H1 (cell line): ENCODE data around the gene FAU. TPM values are rescaled to one million over a fixed set of nuclear protein-coding genes. Genes with fewer than 3 reads are reported as not detected.

ENCODE experiments used
- CTCF ChIA-PET: fragments of 300-600 bp; sonication (Branson Sonifier 250); formaldehyde crosslinking; loops from one replicate; lab custom pipeline; 2021; ENCODE audit not compliant: partially characterized antibody; lab: Charles Lee
- POLR2A ChIA-PET: fragments of 300-600 bp; sonication (Branson Sonifier 250); formaldehyde crosslinking; loops from one replicate; lab custom pipeline; 2021; ENCODE audit warnings: inconsistent platforms; ENCODE audit not compliant: partially characterized antibody; lab: Charles Lee
- DNase-seq, 2 experiments: peaks; one replicate each; pipeline versions ENCODE4 v3.0.0 to v3.0.0-alpha.2; 2010 to 2022; ENCODE audit warnings: low spot score in 2 of 2, low read depth in 1 of 2, mixed read lengths in 1 of 2
- FAIRE-seq: peaks from 2 replicates; lab custom pipeline; 2011; peaks lifted over from hg19 to GRCh38; lab: Jason Lieb, UNC
- H2AFZ ChIP-seq: 2 replicates; pipeline ENCODE4 v1.8.1; 2012; ENCODE audit warnings: low read length, inconsistent platforms
- H2AK5ac ChIP-seq: 2 replicates; pipeline ENCODE4 v1.6.1; 2013; ENCODE audit warnings: low read depth, low read length
- H2BK120ac ChIP-seq: replicated peaks from 2 replicates; pipeline ENCODE3; 2013; ENCODE audit warnings: low read depth, low read length, inconsistent platforms
- H2BK12ac ChIP-seq: 2 replicates; pipeline ENCODE4 v1.6.1; 2013; ENCODE audit warnings: low read depth, low read length
- H2BK15ac ChIP-seq: 2 replicates; pipeline ENCODE4 v1.6.1; 2013; ENCODE audit warnings: low read length
- H2BK20ac ChIP-seq: 2 replicates; pipeline ENCODE4 v1.6.1; 2013; ENCODE audit warnings: low read length
- H2BK5ac ChIP-seq: 2 replicates; pipeline ENCODE4 v1.6.1; 2013; ENCODE audit warnings: low read depth, low read length
- H3K14ac ChIP-seq: 2 replicates; pipeline ENCODE4 v1.6.1; 2013; ENCODE audit warnings: inconsistent platforms; ENCODE audit not compliant: insufficient read length
- H3K18ac ChIP-seq: 2 replicates; pipeline ENCODE4 v1.6.1; 2013; ENCODE audit warnings: low read length; ENCODE audit errors: extremely low read depth
- H3K23ac ChIP-seq: 2 replicates; pipeline ENCODE4 v1.6.1; 2013; ENCODE audit warnings: inconsistent platforms; ENCODE audit not compliant: insufficient read length
- H3K23me2 ChIP-seq: 2 replicates; pipeline ENCODE4 v1.6.1; 2013; ENCODE audit warnings: low read depth, low read length
- H3K27ac ChIP-seq: 2 replicates; pipeline ENCODE4 v1.6.1; 2011; ENCODE audit warnings: low read depth, low read length, inconsistent platforms
- H3K27me3 ChIP-seq, 4 experiments: replicated peaks in 1 of 4; 1 replicate in 1 of 4; 2 replicates in 3 of 4; pipeline versions ENCODE4 v1.6.1 to v1.8.1; 2011 to 2013; ENCODE audit warnings: low read length in 3 of 4, mild to moderate bottlenecking in 3 of 4, inconsistent platforms in 2 of 4, mixed read lengths in 2 of 4, moderate library complexity in 1 of 4; ENCODE audit not compliant: control insufficient read depth in 3 of 4, insufficient read depth in 3 of 4; ENCODE audit errors: extremely low read depth in 1 of 4
- H3K36me3 ChIP-seq, 4 experiments: 2 replicates each; pipeline versions ENCODE4 v1.6.1 to v1.8.1; 2011 to 2013; ENCODE audit warnings: mild to moderate bottlenecking in 4 of 4, low read length in 3 of 4, moderate library complexity in 2 of 4, control low read depth in 1 of 4, inconsistent platforms in 1 of 4; ENCODE audit not compliant: insufficient read depth in 4 of 4, control insufficient read depth in 2 of 4
- H3K4ac ChIP-seq: replicated peaks from 2 replicates; pipeline ENCODE3; 2013; ENCODE audit warnings: low read length, low read depth, mixed read lengths, inconsistent platforms; ENCODE audit not compliant: insufficient read length
- H3K4me1 ChIP-seq, 4 experiments: replicated peaks in 1 of 4; 1 replicate in 1 of 4; 2 replicates in 3 of 4; pipeline versions ENCODE4 v1.6.1 to v1.8.1; 2011 to 2013; ENCODE audit warnings: low read length in 3 of 4, inconsistent platforms in 2 of 4, mixed read lengths in 1 of 4; ENCODE audit not compliant: insufficient read depth in 4 of 4, control insufficient read depth in 3 of 4
- H3K4me2 ChIP-seq, 2 experiments: 2 replicates each; pipeline versions ENCODE4 v1.6.1 to v1.8.1; 2011 to 2013; ENCODE audit warnings: low read depth in 2 of 2, low read length in 2 of 2, control low read depth in 1 of 2, inconsistent platforms in 1 of 2, mild to moderate bottlenecking in 1 of 2; ENCODE audit not compliant: insufficient read depth in 1 of 2
- H3K4me3 ChIP-seq, 4 experiments: fragments of 200-600, 300-600 bp in 1 of 4; sonication (generic), shearing (Covaris generic), sonication (Bioruptor Twin) in 1 of 4; 2 replicates each; pipeline versions ENCODE4 v1.5.1 to v1.8.1; 2011 to 2016; ENCODE audit warnings: low read length in 4 of 4, low read depth in 3 of 4, control low read depth in 2 of 4, inconsistent platforms in 2 of 4, mild to moderate bottlenecking in 2 of 4, mixed read lengths in 1 of 4, moderate library complexity in 1 of 4; ENCODE audit not compliant: insufficient read depth in 2 of 4; ENCODE audit errors: extremely low read depth in 1 of 4
- H3K56ac ChIP-seq: replicated peaks from 2 replicates; pipeline ENCODE3; 2013; ENCODE audit warnings: low read depth, mild to moderate bottlenecking, mixed read lengths, low read length, inconsistent platforms; ENCODE audit not compliant: insufficient read length
- H3K79me1 ChIP-seq: 2 replicates; pipeline ENCODE4 v1.6.1; 2013; ENCODE audit warnings: low read depth, low read length, control low read depth
- H3K79me2 ChIP-seq, 2 experiments: 2 replicates each; pipeline versions ENCODE4 v1.6.1 to v1.8.1; 2012 to 2013; ENCODE audit warnings: low read length in 2 of 2, mild to moderate bottlenecking in 2 of 2, inconsistent platforms in 1 of 2; ENCODE audit not compliant: insufficient read depth in 2 of 2, control insufficient read depth in 1 of 2
- H3K9ac ChIP-seq, 4 experiments: replicated peaks in 1 of 4; 1 replicate in 1 of 4; 2 replicates in 3 of 4; pipeline versions ENCODE4 v1.6.1 to v1.8.1; 2011 to 2013; ENCODE audit warnings: low read depth in 3 of 4, low read length in 3 of 4, control low read depth in 2 of 4, mild to moderate bottlenecking in 2 of 4, moderate library complexity in 2 of 4, inconsistent platforms in 1 of 4; ENCODE audit errors: extremely low read depth in 1 of 4
- H3K9me3 ChIP-seq, 2 experiments: 2 replicates each; pipeline versions ENCODE4 v1.6.1 to v1.8.1; 2012 to 2013; ENCODE audit warnings: mild to moderate bottlenecking in 2 of 2, moderate library complexity in 2 of 2, control low read depth in 1 of 2, inconsistent platforms in 1 of 2, low read depth in 1 of 2, low read length in 1 of 2, mixed read lengths in 1 of 2; ENCODE audit not compliant: insufficient read depth in 2 of 2
- H4K20me1 ChIP-seq, 2 experiments: replicated peaks in 1 of 2; 2 replicates each; pipeline versions ENCODE3 to v1.8.1; 2011 to 2013; ENCODE audit warnings: inconsistent platforms in 2 of 2, low read length in 2 of 2, mild to moderate bottlenecking in 1 of 2; ENCODE audit not compliant: insufficient read depth in 2 of 2, control insufficient read depth in 1 of 2
- H4K5ac ChIP-seq: 2 replicates; pipeline ENCODE4 v1.6.1; 2013; ENCODE audit warnings: low read length, low read depth, mixed read lengths, inconsistent platforms; ENCODE audit not compliant: insufficient read length
- H4K8ac ChIP-seq: 2 replicates; pipeline ENCODE4 v1.8.0; 2013; ENCODE audit warnings: mild to moderate bottlenecking, moderate library complexity, low read length, inconsistent platforms; ENCODE audit not compliant: insufficient read depth; ENCODE audit errors: extremely low read depth
- H4K91ac ChIP-seq: replicated peaks from 2 replicates; pipeline ENCODE3; 2013; ENCODE audit warnings: low read length, mixed read lengths, inconsistent platforms; ENCODE audit not compliant: insufficient read length
- EGR1 ChIP-seq: IDR thresholded peaks from 2 replicates; pipeline ENCODE4 v1.6.1; 2011; ENCODE audit warnings: low read depth, low read length, borderline replicate concordance
- NRF1 ChIP-seq: IDR thresholded peaks from 2 replicates; pipeline ENCODE4 v1.6.1; 2011; ENCODE audit warnings: mild to moderate bottlenecking, low read depth, low read length, improper control_type of control experiment
- SP2 ChIP-seq: IDR thresholded peaks from 2 replicates; pipeline ENCODE4 v1.6.1; 2012; ENCODE audit warnings: mild to moderate bottlenecking, low read length, inconsistent platforms
- TEAD4 ChIP-seq: IDR thresholded peaks from 2 replicates; pipeline ENCODE4 v1.6.1; 2012; ENCODE audit warnings: low read depth, low read length, inconsistent platforms, mixed read lengths
- WGBS, 2 experiments: shearing (Covaris generic) in 1 of 2; methylation state at CpG; one replicate each; pipeline versions ENCODE4 v1.1.6 to v1.1.7; 2013 to 2015; ENCODE audit warnings: low lambda C conversion rate in 2 of 2, mixed read lengths in 2 of 2, inconsistent platforms in 1 of 2, low coverage in 1 of 2, missing lambda C conversion rate in 1 of 2; ENCODE audit not compliant: insufficient replicate concordance in 2 of 2, insufficient coverage in 1 of 2, insufficient read length in 1 of 2; ENCODE audit errors: extremely low coverage in 1 of 2, missing lambda C conversion rate in 1 of 2; 5-methylcytosine and 5-hydroxymethylcytosine counted together
- polyA plus RNA-seq, 7 experiments: library from polyadenylated mRNA; depleted of rRNA in 3 of 7; stranded (reverse) in 5 of 7; unstranded in 2 of 7; fragments of >200 nt in 5 of 7; fragments of 200-250 nt in 2 of 7; gene quantifications; 1 replicate in 5 of 7; 2 replicates in 1 of 7; 4 replicates in 1 of 7; pipeline versions ENCODE4 v1.2.1 to v1.2.3, GENCODE V29; 2011 to 2013; ENCODE audit warnings: missing spikeins in 2 of 7, mixed read lengths in 2 of 7
- total RNA-seq: library from RNA; stranded (reverse); fragmentation: NEBNext Ultra II Directional; extraction: Animal tissue kit (Norgen Biotek cat#: 25700); gene quantifications from 2 replicates; pipeline ENCODE4 v1.2.1, GENCODE V29; 2021

Gene FAU
- total and polyA plus RNA-seq, 2 of the 8 experiments (the other 6 are each of a cell fraction or from before 2014, with no cell fraction given): 826 to 896 TPM

DNA sequence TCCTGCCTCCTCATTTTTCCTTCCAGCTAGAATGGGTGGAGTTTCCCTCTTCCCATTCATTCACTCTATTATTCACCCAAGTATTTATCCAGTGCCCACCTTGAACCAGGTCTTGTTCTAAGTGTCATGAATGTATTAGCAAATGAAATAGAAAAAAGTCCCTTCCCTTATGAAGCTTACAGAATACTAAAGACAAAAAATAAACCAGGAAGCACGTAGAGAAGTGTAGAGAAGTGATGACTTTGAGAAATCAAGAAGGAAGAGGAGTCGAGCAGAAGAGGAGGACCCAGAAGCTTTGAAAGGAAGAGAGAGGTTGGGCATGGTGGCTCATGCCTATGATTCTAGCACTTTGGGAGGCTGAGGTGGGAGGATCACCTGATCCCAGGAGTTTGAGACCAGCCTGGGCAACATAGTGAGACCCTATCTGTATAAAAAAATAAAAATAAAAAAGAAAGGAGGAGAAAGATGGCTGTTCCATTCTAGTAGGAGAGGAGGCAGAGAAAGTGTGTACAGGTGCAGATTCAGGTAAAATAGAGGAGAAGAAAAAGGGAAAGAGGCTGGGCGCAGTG is 29.5 kb upstream of the FAU start:
- Histone ChIP-seq H3K4ac (no peak overlapping the region), H3K27ac (no peak overlapping the region), H4K20me1 (no peaks in the 10 kb centered on the region), H2AFZ (no peak overlapping the region), H3K9ac (no peak overlapping the region), H3K79me1 (no peaks in the 10 kb centered on the region), H4K5ac (no peak overlapping the region), H4K91ac (no peak overlapping the region), H3K36me3 (no peaks in the 10 kb centered on the region), H2BK5ac (no peak overlapping the region), H2AK5ac (no peak overlapping the region), H3K4me1 (no peaks in the 10 kb centered on the region), H3K14ac (no peak overlapping the region), H2BK12ac (no peak overlapping the region), H4K8ac (no peak overlapping the region), H2BK20ac (no peak overlapping the region), H3K4me3 (no peak overlapping the region), H3K79me2 (no peaks in the 10 kb centered on the region), H3K27me3 (no peaks in the 10 kb centered on the region), H3K56ac (no peak overlapping the region), H3K23me2 (no peaks in the 10 kb centered on the region), H3K4me2 (no peak overlapping the region), H2BK15ac (no peak overlapping the region), H3K18ac (no peak overlapping the region), H3K23ac (no peak overlapping the region), H2BK120ac (no peak overlapping the region), H3K9me3 (peaks cover 0 to 7% of the 10 kb centered on the region in 2 experiments; a peak in 1 of 4 replicates)
- CTCF ChIA-PET: interaction anchor here (0.5 to 1.7 kb wide), 4 partner anchors 16 to 176 kb away, joined by 3 to 4 read pairs (median 4); partner anchors contain the start of gene CAPN1
- 86% methylated on average over 3 of the region's 3 CpGs; no CpG with 5 or more reads in 1 of the 2 experiments for WGBS, 2 experiments
- FAIRE-seq (no peak), DNase-seq (no peak)
- POLR2A ChIA-PET: interaction anchor here (1.0 kb wide), 1 partner anchor 16 kb away, joined by 3 read pairs; no protein-coding TSS in a partner anchor
- no peak for TF ChIP-seq EGR1
- no peak for TF ChIP-seq TEAD4
- no peak for TF ChIP-seq SP2
- no peak for TF ChIP-seq NRF1
